K562 (cell line): Measurements from ENCODE around the gene RTF1. TPM values are rescaled to one million over a fixed set of nuclear protein-coding genes. Genes with fewer than 3 reads are reported as not detected.

ENCODE experiments used
- BCL6 ChIP-seq: fragments of 250-450 bp; sonication (Bioruptor Pico); IDR thresholded peaks from 2 replicates; pipeline ENCODE4 v1.4.0; 2020
- EP400 ChIP-seq: fragments of 450-650 bp; IDR thresholded peaks from 2 replicates; pipeline ENCODE4 v1.6.1; 2017; ENCODE audit warnings: antibody characterized with exemption, mild to moderate bottlenecking, moderate library complexity
- FOXA3 ChIP-seq, 2 experiments: fragments of 450-650 bp in 1 of 2; sonication (generic) in 1 of 2; formaldehyde crosslinking; IDR thresholded peaks in 1 of 2; conservative IDR thresholded peaks in 1 of 2; 2 replicates each; pipeline versions ENCODE4 v1.4.0 to v1.8.0; 2020 to 2022; ENCODE audit warnings: mild to moderate bottlenecking in 2 of 2, missing genetic modification reagents in 1 of 2
- JUND ChIP-seq, 2 experiments: IDR thresholded peaks; 2 replicates in 1 of 2; 3 replicates in 1 of 2; pipeline ENCODE4 v1.6.1; 2011; ENCODE audit warnings: borderline replicate concordance in 2 of 2, low read depth in 2 of 2, low read length in 2 of 2, improper control_type of control experiment in 1 of 2, missing biosample characterization in 1 of 2, missing genetic modification characterization in 1 of 2, missing genetic modification reagents in 1 of 2
- MGA ChIP-seq: fragments of 450-650 bp; IDR thresholded peaks from 2 replicates; pipeline ENCODE4 v1.6.1; 2016; ENCODE audit warnings: mild to moderate bottlenecking, moderate library complexity
- ZFP91 ChIP-seq: sonication (generic); formaldehyde crosslinking; IDR thresholded peaks from 2 replicates; pipeline ENCODE4 v1.8.0; 2022; ENCODE audit warnings: mild to moderate bottlenecking, missing genetic modification reagents
- polyA plus RNA-seq, 8 experiments: library from polyadenylated mRNA; depleted of rRNA in 4 of 8; stranded (reverse) in 5 of 8; unstranded in 3 of 8; fragments of >200 nt; fragmentation: Nextera tagmentation in 2 of 8; fragmentation: Illumina TruSeq in 1 of 8; extraction: Ambion mirVana in 2 of 8; extraction: Trizol in 1 of 8; gene quantifications; 2 replicates each; pipeline versions ENCODE4 v1.2.1 to v1.2.3, GENCODE V29; 2011 to 2014; ENCODE audit warnings: inconsistent platforms in 1 of 8, missing spikeins in 1 of 8
- total RNA-seq, 7 experiments: library from RNA; depleted of rRNA in 6 of 7; stranded (reverse); fragments of >200 nt in 6 of 7; fragmentation: Illumina TruSeq in 2 of 7; extraction: Trizol in 2 of 7; gene quantifications; 2 replicates each; pipeline versions ENCODE4 v1.2.1 to v1.2.3, GENCODE V29; 2011 to 2021; ENCODE audit warnings: low replicate concordance in 1 of 7
- TF ChIP-seq, protein P1 (sequence below): sonication (generic); formaldehyde crosslinking; IDR thresholded peaks from 2 replicates; pipeline ENCODE4 v1.8.1; 2023; ENCODE audit warnings: missing genetic modification reagents, mild to moderate bottlenecking, borderline replicate concordance

Gene RTF1
- total and polyA plus RNA-seq, 9 of the 15 experiments (the other 6 are each of a cell fraction or from before 2014, with no cell fraction given), result 7.6 to 69.5 (median 31.5) TPM

DNA sequence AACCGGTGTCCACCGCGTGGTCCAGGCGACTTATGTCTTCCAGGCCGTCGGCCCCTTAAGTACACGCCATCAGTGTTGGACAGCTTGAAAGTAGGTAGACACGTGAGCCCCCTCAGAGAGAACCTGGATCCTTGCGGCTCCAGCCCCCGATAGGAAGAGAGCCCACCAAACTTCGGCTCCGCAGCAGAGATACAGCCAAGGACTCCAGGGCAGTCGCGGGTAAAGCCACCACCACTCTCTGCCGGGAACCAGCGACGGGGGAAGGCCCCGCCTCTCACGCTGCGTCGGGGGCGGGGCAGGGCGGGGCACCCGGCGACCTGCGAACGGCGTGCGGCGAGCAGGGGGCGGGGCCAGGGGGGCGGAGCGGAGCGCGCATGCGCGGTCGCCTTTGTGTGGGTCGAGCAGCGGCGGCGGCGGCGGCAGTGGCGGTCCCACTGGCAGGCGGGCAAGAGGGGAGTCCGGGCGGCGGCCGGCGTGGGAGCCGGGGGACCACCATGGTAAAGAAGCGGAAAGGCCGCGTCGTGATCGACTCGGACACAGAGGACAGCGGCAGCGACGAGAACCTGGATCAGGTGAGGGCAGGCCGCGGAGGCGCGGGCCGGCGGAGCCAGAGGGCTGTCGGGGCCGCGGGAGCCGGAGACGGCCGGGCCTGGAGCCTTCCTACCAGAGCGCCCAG, at the start of gene RTF1 (continued):
- TF ChIP-seq ZFP91, result no peak
- 0 out of 4 replicates have a peak, but pooled peaks of 1 of the 2 experiments have one; percentile 11 for TF ChIP-seq FOXA3 (CRISPR knock-in tag; conservative IDR thresholded peaks at IDR 0.05 in 1 of 2, IDR thresholded peaks at IDR 0.05 in 1 of 2)
- no peak for TF ChIP-seq BCL6 (CRISPR knock-in tag)
- peak; percentile 85 for TF ChIP-seq MGA
- TF ChIP-seq, protein P1, sequence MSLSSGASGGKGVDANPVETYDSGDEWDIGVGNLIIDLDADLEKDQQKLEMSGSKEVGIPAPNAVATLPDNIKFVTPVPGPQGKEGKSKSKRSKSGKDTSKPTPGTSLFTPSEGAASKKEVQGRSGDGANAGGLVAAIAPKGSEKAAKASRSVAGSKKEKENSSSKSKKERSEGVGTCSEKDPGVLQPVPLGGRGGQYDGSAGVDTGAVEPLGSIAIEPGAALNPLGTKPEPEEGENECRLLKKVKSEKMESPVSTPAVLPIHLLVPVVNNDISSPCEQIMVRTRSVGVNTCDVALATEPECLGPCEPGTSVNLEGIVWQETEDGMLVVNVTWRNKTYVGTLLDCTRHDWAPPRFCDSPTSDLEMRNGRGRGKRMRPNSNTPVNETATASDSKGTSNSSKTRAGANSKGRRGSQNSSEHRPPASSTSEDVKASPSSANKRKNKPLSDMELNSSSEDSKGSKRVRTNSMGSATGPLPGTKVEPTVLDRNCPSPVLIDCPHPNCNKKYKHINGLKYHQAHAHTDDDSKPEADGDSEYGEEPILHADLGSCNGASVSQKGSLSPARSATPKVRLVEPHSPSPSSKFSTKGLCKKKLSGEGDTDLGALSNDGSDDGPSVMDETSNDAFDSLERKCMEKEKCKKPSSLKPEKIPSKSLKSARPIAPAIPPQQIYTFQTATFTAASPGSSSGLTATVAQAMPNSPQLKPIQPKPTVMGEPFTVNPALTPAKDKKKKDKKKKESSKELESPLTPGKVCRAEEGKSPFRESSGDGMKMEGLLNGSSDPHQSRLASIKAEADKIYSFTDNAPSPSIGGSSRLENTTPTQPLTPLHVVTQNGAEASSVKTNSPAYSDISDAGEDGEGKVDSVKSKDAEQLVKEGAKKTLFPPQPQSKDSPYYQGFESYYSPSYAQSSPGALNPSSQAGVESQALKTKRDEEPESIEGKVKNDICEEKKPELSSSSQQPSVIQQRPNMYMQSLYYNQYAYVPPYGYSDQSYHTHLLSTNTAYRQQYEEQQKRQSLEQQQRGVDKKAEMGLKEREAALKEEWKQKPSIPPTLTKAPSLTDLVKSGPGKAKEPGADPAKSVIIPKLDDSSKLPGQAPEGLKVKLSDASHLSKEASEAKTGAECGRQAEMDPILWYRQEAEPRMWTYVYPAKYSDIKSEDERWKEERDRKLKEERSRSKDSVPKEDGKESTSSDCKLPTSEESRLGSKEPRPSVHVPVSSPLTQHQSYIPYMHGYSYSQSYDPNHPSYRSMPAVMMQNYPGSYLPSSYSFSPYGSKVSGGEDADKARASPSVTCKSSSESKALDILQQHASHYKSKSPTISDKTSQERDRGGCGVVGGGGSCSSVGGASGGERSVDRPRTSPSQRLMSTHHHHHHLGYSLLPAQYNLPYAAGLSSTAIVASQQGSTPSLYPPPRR (CRISPR knock-in tag), result 0 out of 2 replicates have a peak, but pooled peaks have one; percentile 44
- peak; percentile 98 for TF ChIP-seq EP400
- peak; percentile 38; the same call in 1 of the 2 replicates for TF ChIP-seq JUND (IDR thresholded peaks at IDR 0.05; ENCODE audit: borderline replicate concordance, low read depth, low read length)
- TF ChIP-seq JUND (tag; IDR thresholded peaks at IDR 0.05; ENCODE audit: borderline replicate concordance, low read depth, low read length), result no peak
